PFSK-1 (cell line): ENCODE data around the gene PITPNM3.

Experiments
- FOXP2 ChIP-seq: optimal IDR thresholded peaks from 2 replicates; pipeline ENCODE3; 2011; ENCODE audit warnings: borderline replicate concordance, control low read depth, inconsistent platforms; ENCODE audit not compliant: insufficient read depth; ENCODE audit errors: extremely low read length, extremely low read depth
- POLR2AphosphoS5 ChIP-seq: IDR thresholded peaks from 2 replicates; pipeline ENCODE4 v1.6.1; 2012; ENCODE audit warnings: low read depth, mild to moderate bottlenecking, control low read depth, low read length, moderate library complexity
- REST ChIP-seq, 2 experiments: IDR thresholded peaks; 2 replicates each; pipeline versions ENCODE4 v1.6.1 to v1.8.0; 2011 to 2012; ENCODE audit warnings: low read depth in 2 of 2, low read length in 2 of 2, control low read depth in 1 of 2, inconsistent platforms in 1 of 2, mild to moderate bottlenecking in 1 of 2, moderate library complexity in 1 of 2; ENCODE audit not compliant: insufficient read depth in 1 of 2
- SIN3A ChIP-seq: IDR thresholded peaks from 2 replicates; pipeline ENCODE4 v1.6.1; 2012; ENCODE audit warnings: mild to moderate bottlenecking, low read length, moderate library complexity, borderline replicate concordance; ENCODE audit not compliant: insufficient read depth
- TAF1 ChIP-seq: IDR thresholded peaks from 2 replicates; pipeline ENCODE4 v1.6.1; 2012; ENCODE audit warnings: low read length, control low read depth, borderline replicate concordance; ENCODE audit not compliant: insufficient read depth

The PITPNM3 gene

GRCh38 chr17:6456914-6457687 lies 99.3 kb downstream of the PITPNM3 start:
- TF ChIP-seq REST (IDR thresholded peaks at IDR 0.05; ENCODE audit: insufficient read depth in 1 of 2, low read depth in 2 of 2, low read length in 2 of 2), result no peak
- no peak for TF ChIP-seq POLR2AphosphoS5
- TF ChIP-seq FOXP2, result no peak
- TF ChIP-seq TAF1, result no peak
- TF ChIP-seq SIN3A, result no peak

GRCh38 chr17:6456321-6456720 lies 100.0 kb downstream of the PITPNM3 start:
- TF ChIP-seq FOXP2 (no peak), POLR2AphosphoS5 (no peak), TAF1 (no peak), REST (IDR thresholded peaks at IDR 0.05; ENCODE audit: insufficient read depth in 1 of 2, low read depth in 2 of 2, low read length in 2 of 2) (no peak), SIN3A (no peak)

- TF ChIP-seq FOXP2 (no peak), POLR2AphosphoS5 (no peak), REST (IDR thresholded peaks at IDR 0.05; ENCODE audit: insufficient read depth in 1 of 2, low read depth in 2 of 2, low read length in 2 of 2) (no peak), TAF1 (no peak), SIN3A (no peak)
Measured at GRCh38 chr17:6455321-6455705, 101.0 kb downstream of the PITPNM3 start.

GRCh38 chr17:6454495-6455320 lies 101.6 kb downstream of the PITPNM3 start:
- no peak for TF ChIP-seq FOXP2
- TF ChIP-seq SIN3A, result no peak
- no peak for TF ChIP-seq REST (IDR thresholded peaks at IDR 0.05; ENCODE audit: insufficient read depth in 1 of 2, low read depth in 2 of 2, low read length in 2 of 2)
- TF ChIP-seq TAF1, result no peak
- no peak for TF ChIP-seq POLR2AphosphoS5
